ENCODE results near the gene CALCB.
"Not testable (repeated sequence)": the region's sequence is repeated elsewhere in the genome, so short reads cannot be mapped to it uniquely, and the experiment has no call there.

The CALCB gene

DNA sequence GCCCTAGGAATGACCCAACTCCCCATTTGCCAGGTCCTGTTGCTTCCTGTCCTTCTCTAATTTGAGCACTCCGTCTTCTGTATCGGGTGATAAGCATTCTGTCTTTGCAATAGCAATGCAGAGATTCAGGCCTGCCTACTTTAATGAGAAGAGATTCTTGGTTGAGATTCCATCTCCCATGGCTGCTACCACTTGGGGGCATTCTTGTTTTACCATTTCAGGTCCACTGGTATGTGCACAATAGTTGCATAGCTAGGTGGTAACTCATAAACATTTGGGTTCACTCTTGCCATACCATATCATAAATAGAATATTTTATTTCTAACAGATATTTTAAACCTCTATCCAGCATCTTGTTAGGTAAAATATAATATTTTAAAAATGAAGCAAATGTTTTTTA, 34.4 kb upstream of the CALCB start:
- 93% methylated on average over 2 of the region's 2 CpGs for WGBS (ENCODE audit: insufficient coverage)
- H3K4me3 ChIP-seq (ENCODE audit: control insufficient read depth in 1 of 7, extremely low read depth in 1 of 7, insufficient read depth in 4 of 7, low read depth in 2 of 7, low read length in 6 of 7) = no peak overlapping the region
- ChIA-PET CTCF (no interaction called here), POLR2A (no interaction called here)
- no peak overlapping the region for H3K27ac ChIP-seq (ENCODE audit: insufficient read depth in 1 of 2, low read depth in 1 of 2, low read length in 2 of 2, poor library complexity in 1 of 2, severe bottlenecking in 2 of 2)
- no peaks in the 10 kb centered on the region for H3K36me3 ChIP-seq (ENCODE audit: control insufficient read depth in 4 of 4, insufficient read depth in 4 of 4, low read length in 3 of 4)
- no peaks in the 10 kb centered on the region for H3K4me1 ChIP-seq (ENCODE audit: control extremely low read depth in 1 of 4, control insufficient read depth in 4 of 4, insufficient read depth in 4 of 4, low read length in 3 of 4)
- no peaks in the 10 kb centered on the region for H3K9me3 ChIP-seq (ENCODE audit: control extremely low read depth in 1 of 5, control insufficient read depth in 4 of 5, insufficient read depth in 2 of 5, low read depth in 1 of 5, low read length in 4 of 5)
- H3K27me3 ChIP-seq (replicated peaks in 2 of 5; ENCODE audit: control insufficient read depth in 4 of 5, insufficient read depth in 5 of 5, low read length in 4 of 5) = peaks cover 0 to 15% (median 8%) of the 10 kb centered on the region in 5 experiments
- peak in 2 of 3 donors; percentile 1 to 2 for DNase-seq

- no peak overlapping the region for H3K27ac ChIP-seq (ENCODE audit: insufficient read depth in 1 of 2, low read depth in 1 of 2, low read length in 2 of 2, poor library complexity in 1 of 2, severe bottlenecking in 2 of 2)
- no peaks in the 10 kb centered on the region for H3K36me3 ChIP-seq (ENCODE audit: control insufficient read depth in 4 of 4, insufficient read depth in 4 of 4, low read length in 3 of 4)
- DNase-seq = no peak
- H3K9me3 ChIP-seq (ENCODE audit: control extremely low read depth in 1 of 5, control insufficient read depth in 4 of 5, insufficient read depth in 2 of 5, low read depth in 1 of 5, low read length in 4 of 5) = peaks cover 0 to 4% (median 0%) of the 10 kb centered on the region in 5 experiments
- no peak overlapping the region for H3K4me3 ChIP-seq (ENCODE audit: control insufficient read depth in 1 of 7, extremely low read depth in 1 of 7, insufficient read depth in 4 of 7, low read depth in 2 of 7, low read length in 6 of 7)
- peaks cover 0 to 3% (median 0%) of the 10 kb centered on the region in 4 experiments for H3K4me1 ChIP-seq (ENCODE audit: control extremely low read depth in 1 of 4, control insufficient read depth in 4 of 4, insufficient read depth in 4 of 4, low read length in 3 of 4)
- ChIA-PET POLR2A (no interaction called here), CTCF (no interaction called here)
- H3K27me3 ChIP-seq (replicated peaks in 2 of 5; ENCODE audit: control insufficient read depth in 4 of 5, insufficient read depth in 5 of 5, low read length in 4 of 5) = peaks cover 0 to 7% (median 2%) of the 10 kb centered on the region in 5 experiments
Measured at GRCh38 chr11:15045209-15045608, 28.2 kb upstream of the CALCB start.

DNA sequence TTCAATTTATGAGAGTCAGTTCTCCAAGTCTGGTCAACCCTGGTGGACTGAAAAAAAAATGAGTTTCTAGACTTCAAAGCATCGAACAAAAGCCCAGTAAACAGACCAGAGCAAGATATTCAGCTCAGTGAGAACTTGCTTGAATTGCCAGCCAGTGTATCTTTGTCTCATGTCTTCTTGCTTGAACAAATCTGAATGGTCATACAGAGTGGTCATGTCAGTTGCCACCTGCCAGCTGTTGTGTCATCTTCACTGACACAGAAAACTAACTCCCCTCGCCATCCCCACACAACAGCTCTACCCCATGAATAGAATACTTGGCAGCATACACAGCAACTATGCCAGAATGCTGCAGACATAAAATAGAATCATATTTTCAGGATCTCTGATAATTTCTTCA, 27.5 kb upstream of the CALCB start:
- H3K9me3 ChIP-seq (ENCODE audit: control extremely low read depth in 1 of 5, control insufficient read depth in 4 of 5, insufficient read depth in 2 of 5, low read depth in 1 of 5, low read length in 4 of 5) = peaks cover 0 to 4% (median 0%) of the 10 kb centered on the region in 5 experiments
- H3K27ac ChIP-seq (ENCODE audit: insufficient read depth in 1 of 2, low read depth in 1 of 2, low read length in 2 of 2, poor library complexity in 1 of 2, severe bottlenecking in 2 of 2) = no peak overlapping the region
- ChIA-PET CTCF (no interaction called here), POLR2A (no interaction called here)
- H3K27me3 ChIP-seq (replicated peaks in 2 of 5; ENCODE audit: control insufficient read depth in 4 of 5, insufficient read depth in 5 of 5, low read length in 4 of 5) = peaks cover 0 to 5% (median 2%) of the 10 kb centered on the region in 5 experiments
- H3K36me3 ChIP-seq (ENCODE audit: control insufficient read depth in 4 of 4, insufficient read depth in 4 of 4, low read length in 3 of 4) = no peaks in the 10 kb centered on the region
- 100% methylated on average over 1 of the region's 2 CpGs for WGBS (ENCODE audit: insufficient coverage)
- peaks cover 0 to 3% (median 0%) of the 10 kb centered on the region in 4 experiments for H3K4me1 ChIP-seq (ENCODE audit: control extremely low read depth in 1 of 4, control insufficient read depth in 4 of 4, insufficient read depth in 4 of 4, low read length in 3 of 4)
- no peak overlapping the region for H3K4me3 ChIP-seq (ENCODE audit: control insufficient read depth in 1 of 7, extremely low read depth in 1 of 7, insufficient read depth in 4 of 7, low read depth in 2 of 7, low read length in 6 of 7)
- DNase-seq = no peak

- H3K36me3 ChIP-seq (ENCODE audit: control insufficient read depth in 4 of 4, insufficient read depth in 4 of 4, low read length in 3 of 4); H3K27me3 ChIP-seq (replicated peaks in 2 of 5; ENCODE audit: control insufficient read depth in 4 of 5, insufficient read depth in 5 of 5, low read length in 4 of 5); H3K9me3 ChIP-seq (ENCODE audit: control extremely low read depth in 1 of 5, control insufficient read depth in 4 of 5, insufficient read depth in 2 of 5, low read depth in 1 of 5, low read length in 4 of 5); POLR2A ChIA-PET; CTCF ChIA-PET; DNase-seq; H3K4me3 ChIP-seq (ENCODE audit: control insufficient read depth in 1 of 7, extremely low read depth in 1 of 7, insufficient read depth in 4 of 7, low read depth in 2 of 7, low read length in 6 of 7); H3K27ac ChIP-seq (ENCODE audit: insufficient read depth in 1 of 2, low read depth in 1 of 2, low read length in 2 of 2, poor library complexity in 1 of 2, severe bottlenecking in 2 of 2); H3K4me1 ChIP-seq (ENCODE audit: control extremely low read depth in 1 of 4, control insufficient read depth in 4 of 4, insufficient read depth in 4 of 4, low read length in 3 of 4): not testable (repeated sequence)
- WGBS (ENCODE audit: insufficient coverage) = 100% methylated on average over 1 of the region's 3 CpGs
Measured at GRCh38 chr11:15046673-15047072, 26.7 kb upstream of the CALCB start.

DNA sequence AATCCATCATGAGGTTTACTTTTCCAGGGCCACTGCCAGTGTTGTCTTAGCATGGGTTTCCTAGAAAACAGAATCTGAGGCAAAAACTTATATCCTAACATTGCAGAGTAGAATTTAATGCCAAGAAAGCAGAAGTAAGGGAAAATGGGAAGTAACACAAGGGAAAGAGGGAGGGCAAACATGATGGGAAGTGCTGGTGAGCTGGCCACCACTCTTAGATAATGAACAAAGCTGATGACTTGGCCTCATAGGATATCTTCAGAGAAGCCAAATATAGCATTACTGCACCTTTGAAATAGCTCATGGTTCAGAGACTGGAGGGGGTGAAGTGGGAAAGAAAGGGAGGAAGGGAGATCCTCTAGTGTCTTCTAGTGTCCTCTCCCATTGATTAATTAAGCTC, 24.8 kb upstream of the CALCB start:
- POLR2A ChIA-PET = no interaction called here
- peaks cover 0 to 6% (median 3%) of the 10 kb centered on the region in 5 experiments for H3K27me3 ChIP-seq (replicated peaks in 2 of 5; ENCODE audit: control insufficient read depth in 4 of 5, insufficient read depth in 5 of 5, low read length in 4 of 5)
- H3K9me3 ChIP-seq (ENCODE audit: control extremely low read depth in 1 of 5, control insufficient read depth in 4 of 5, insufficient read depth in 2 of 5, low read depth in 1 of 5, low read length in 4 of 5) = peaks cover 0 to 4% (median 0%) of the 10 kb centered on the region in 5 experiments
- no peak overlapping the region for H3K4me3 ChIP-seq (ENCODE audit: control insufficient read depth in 1 of 7, extremely low read depth in 1 of 7, insufficient read depth in 4 of 7, low read depth in 2 of 7, low read length in 6 of 7)
- no peak overlapping the region for H3K27ac ChIP-seq (ENCODE audit: insufficient read depth in 1 of 2, low read depth in 1 of 2, low read length in 2 of 2, poor library complexity in 1 of 2, severe bottlenecking in 2 of 2)
- CTCF ChIA-PET = interaction anchor here (0.8 to 0.9 kb wide), 2 partner anchors 11 to 163 kb away, joined by 4 read pairs; no protein-coding TSS in a partner anchor
- H3K4me1 ChIP-seq (ENCODE audit: control extremely low read depth in 1 of 4, control insufficient read depth in 4 of 4, insufficient read depth in 4 of 4, low read length in 3 of 4) = peaks cover 0 to 3% (median 0%) of the 10 kb centered on the region in 4 experiments
- no peak for DNase-seq
- no peaks in the 10 kb centered on the region for H3K36me3 ChIP-seq (ENCODE audit: control insufficient read depth in 4 of 4, insufficient read depth in 4 of 4, low read length in 3 of 4)

- H3K36me3 ChIP-seq (ENCODE audit: control insufficient read depth in 4 of 4, insufficient read depth in 4 of 4, low read length in 3 of 4) = no peaks in the 10 kb centered on the region
- peaks cover 0 to 4% (median 0%) of the 10 kb centered on the region in 5 experiments for H3K9me3 ChIP-seq (ENCODE audit: control extremely low read depth in 1 of 5, control insufficient read depth in 4 of 5, insufficient read depth in 2 of 5, low read depth in 1 of 5, low read length in 4 of 5)
- ChIA-PET POLR2A (no interaction called here), CTCF (no interaction called here)
- H3K27me3 ChIP-seq (replicated peaks in 2 of 5; ENCODE audit: control insufficient read depth in 4 of 5, insufficient read depth in 5 of 5, low read length in 4 of 5) = peaks cover 0 to 7% (median 3%) of the 10 kb centered on the region in 5 experiments
- H3K4me1 ChIP-seq (ENCODE audit: control extremely low read depth in 1 of 4, control insufficient read depth in 4 of 4, insufficient read depth in 4 of 4, low read length in 3 of 4) = peaks cover 0 to 3% (median 0%) of the 10 kb centered on the region in 4 experiments
- no peak overlapping the region for H3K27ac ChIP-seq (ENCODE audit: insufficient read depth in 1 of 2, low read depth in 1 of 2, low read length in 2 of 2, poor library complexity in 1 of 2, severe bottlenecking in 2 of 2)
- no peak for DNase-seq
- no CpG with 5 or more reads among the region's 1 CpG for WGBS (ENCODE audit: insufficient coverage)
- H3K4me3 ChIP-seq (ENCODE audit: control insufficient read depth in 1 of 7, extremely low read depth in 1 of 7, insufficient read depth in 4 of 7, low read depth in 2 of 7, low read length in 6 of 7) = no peak overlapping the region
Measured at GRCh38 chr11:15053191-15053685, 20.2 kb upstream of the CALCB start.

- CTCF ChIA-PET = interaction anchor here (0.7 kb wide), 1 partner anchor 19 kb away, joined by 3 read pairs; no protein-coding TSS in a partner anchor
- WGBS (ENCODE audit: insufficient coverage) = 67% methylated on average over 3 of the region's 3 CpGs
- H3K27me3 ChIP-seq (replicated peaks in 2 of 5; ENCODE audit: control insufficient read depth in 4 of 5, insufficient read depth in 5 of 5, low read length in 4 of 5) = peaks cover 2 to 10% (median 3%) of the 10 kb centered on the region in 5 experiments
- H3K4me1 ChIP-seq (ENCODE audit: control extremely low read depth in 1 of 4, control insufficient read depth in 4 of 4, insufficient read depth in 4 of 4, low read length in 3 of 4) = no peaks in the 10 kb centered on the region
- POLR2A ChIA-PET = no interaction called here
- H3K4me3 ChIP-seq (ENCODE audit: control insufficient read depth in 1 of 7, extremely low read depth in 1 of 7, insufficient read depth in 4 of 7, low read depth in 2 of 7, low read length in 6 of 7) = no peak overlapping the region
- H3K36me3 ChIP-seq (ENCODE audit: control insufficient read depth in 4 of 4, insufficient read depth in 4 of 4, low read length in 3 of 4) = no peaks in the 10 kb centered on the region
- no peak for DNase-seq
- no peak overlapping the region for H3K27ac ChIP-seq (ENCODE audit: insufficient read depth in 1 of 2, low read depth in 1 of 2, low read length in 2 of 2, poor library complexity in 1 of 2, severe bottlenecking in 2 of 2)
- no peaks in the 10 kb centered on the region for H3K9me3 ChIP-seq (ENCODE audit: control extremely low read depth in 1 of 5, control insufficient read depth in 4 of 5, insufficient read depth in 2 of 5, low read depth in 1 of 5, low read length in 4 of 5)
Measured at GRCh38 chr11:15055620-15056356, 17.6 kb upstream of the CALCB start.
